ENCODE data around the gene NUBP2.
"Not testable (repeated sequence)": the region's sequence is repeated elsewhere in the genome, so short reads cannot be mapped to it uniquely, and the experiment has no call there.

NUBP2 gene

DNA sequence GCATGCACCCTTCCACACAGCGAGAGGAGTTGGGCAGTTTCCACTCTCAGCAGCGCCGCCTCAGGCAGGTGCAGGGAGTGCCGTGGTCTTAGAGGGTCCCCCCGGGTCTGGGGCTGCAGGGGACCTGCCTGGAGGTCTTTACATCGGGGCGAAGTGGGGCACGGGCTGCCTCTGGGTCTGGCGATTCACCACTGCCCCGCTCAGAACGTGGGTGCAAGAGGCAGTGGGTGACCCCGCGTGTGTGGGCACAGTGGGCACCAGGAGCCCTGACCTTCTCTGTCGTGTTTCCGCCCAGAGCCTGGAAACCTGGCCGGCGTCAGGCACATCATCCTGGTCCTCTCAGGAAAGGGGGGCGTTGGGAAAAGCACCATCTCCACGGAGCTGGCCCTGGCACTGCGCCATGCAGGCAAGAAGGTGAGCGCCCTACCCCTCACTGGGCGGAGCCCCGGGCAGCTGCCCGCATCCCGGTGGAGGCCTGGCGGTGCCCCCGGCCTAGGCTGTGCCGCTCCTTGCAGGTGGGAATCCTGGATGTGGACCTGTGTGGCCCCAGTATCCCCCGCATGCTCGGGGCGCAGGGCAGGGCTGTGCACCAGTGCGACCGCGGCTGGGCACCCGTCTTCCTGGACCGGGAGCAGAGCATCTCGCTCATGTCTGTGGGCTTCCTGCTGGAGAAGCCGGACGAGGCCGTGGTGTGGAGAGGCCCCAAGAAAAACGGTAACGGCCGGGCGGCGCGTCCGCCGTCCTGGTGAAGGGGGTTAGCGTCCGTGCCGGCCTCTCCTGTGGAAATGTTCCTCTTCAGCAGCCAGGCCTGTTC lies 3.7 kb downstream of the NUBP2 start:
- DNase-seq (ENCODE audit: low read depth in 2 of 2): no peak

DNA sequence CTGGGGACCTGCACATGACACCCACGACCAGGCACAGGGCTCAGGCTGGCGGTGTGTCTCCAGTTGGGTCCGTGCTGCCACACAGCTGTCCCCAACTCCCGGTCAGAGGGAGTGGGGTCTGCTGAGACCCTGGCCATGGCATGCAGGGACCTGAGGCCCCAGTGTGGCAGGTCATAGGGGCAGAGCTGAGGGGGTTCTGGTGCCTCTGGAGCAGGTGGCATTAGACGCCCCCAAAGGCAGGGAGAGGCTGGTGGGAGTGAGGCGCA lies 4.2 kb downstream of the NUBP2 start:
- DNase-seq (ENCODE audit: low read depth in 2 of 2): no peak

- DNase-seq (ENCODE audit: low read depth in 2 of 2): no peak
Measured at GRCh38 chr16:1787322-1788094, 4.7 kb downstream of the NUBP2 start.

DNA sequence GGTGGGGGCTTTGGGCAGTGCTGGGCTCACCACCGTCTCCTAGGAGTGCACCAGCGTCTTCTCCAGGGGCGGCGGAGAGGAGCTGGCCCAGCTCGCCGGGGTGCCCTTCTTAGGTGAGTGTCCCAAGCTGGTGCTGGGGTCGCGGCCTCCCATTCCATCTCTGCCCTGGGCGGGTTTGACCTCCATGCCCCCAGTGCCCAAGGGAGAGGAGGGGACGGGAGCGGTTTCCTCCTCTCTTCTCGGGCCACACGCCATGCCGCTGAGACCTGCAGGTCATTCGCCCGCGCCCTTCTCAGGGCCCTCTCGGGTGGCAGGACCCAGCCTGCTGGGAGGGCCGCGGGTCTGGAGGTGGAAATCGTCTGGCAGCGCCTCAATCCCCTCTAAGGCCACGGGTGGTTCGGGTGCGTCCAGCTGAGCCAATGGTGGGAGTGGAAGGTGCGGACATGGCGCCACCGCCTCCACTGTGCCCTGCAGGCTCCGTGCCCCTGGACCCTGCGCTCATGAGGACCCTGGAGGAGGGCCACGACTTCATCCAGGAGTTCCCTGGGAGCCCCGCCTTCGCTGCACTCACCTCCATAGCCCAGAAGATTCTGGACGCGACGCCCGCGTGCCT lies 5.4 kb downstream of the NUBP2 start:
- no peak for DNase-seq (ENCODE audit: low read depth in 2 of 2)

DNA sequence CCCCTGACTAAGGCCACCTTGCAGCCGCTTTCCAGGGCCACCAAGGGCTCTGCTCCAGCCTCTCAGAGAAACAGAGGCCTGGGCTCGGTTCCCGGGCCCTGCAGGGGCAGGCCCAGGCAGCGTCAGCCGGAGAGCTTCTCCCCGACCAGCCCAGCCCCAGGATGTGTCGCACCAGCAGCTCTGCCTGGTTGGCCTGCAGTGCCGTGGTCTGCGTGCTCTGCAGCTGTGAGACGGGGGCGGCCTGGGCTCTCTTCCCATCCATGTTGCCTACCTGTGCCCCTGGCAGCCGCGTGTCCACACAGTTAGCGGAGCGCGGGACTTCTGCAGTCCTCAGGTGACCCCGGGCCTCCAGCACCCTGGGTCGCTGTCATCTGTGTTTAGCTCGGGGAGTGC lies 5.9 kb downstream of the NUBP2 start:
- DNase-seq (ENCODE audit: low read depth in 2 of 2): no peak

- DNase-seq (ENCODE audit: low read depth in 2 of 2): no peak
Measured at GRCh38 chr16:1789643-1790045, 6.9 kb downstream of the NUBP2 start.

GRCh38 chr16:1790261-1790610 lies 7.5 kb downstream of the NUBP2 start:
- DNase-seq (ENCODE audit: low read depth in 2 of 2): no peak

DNA sequence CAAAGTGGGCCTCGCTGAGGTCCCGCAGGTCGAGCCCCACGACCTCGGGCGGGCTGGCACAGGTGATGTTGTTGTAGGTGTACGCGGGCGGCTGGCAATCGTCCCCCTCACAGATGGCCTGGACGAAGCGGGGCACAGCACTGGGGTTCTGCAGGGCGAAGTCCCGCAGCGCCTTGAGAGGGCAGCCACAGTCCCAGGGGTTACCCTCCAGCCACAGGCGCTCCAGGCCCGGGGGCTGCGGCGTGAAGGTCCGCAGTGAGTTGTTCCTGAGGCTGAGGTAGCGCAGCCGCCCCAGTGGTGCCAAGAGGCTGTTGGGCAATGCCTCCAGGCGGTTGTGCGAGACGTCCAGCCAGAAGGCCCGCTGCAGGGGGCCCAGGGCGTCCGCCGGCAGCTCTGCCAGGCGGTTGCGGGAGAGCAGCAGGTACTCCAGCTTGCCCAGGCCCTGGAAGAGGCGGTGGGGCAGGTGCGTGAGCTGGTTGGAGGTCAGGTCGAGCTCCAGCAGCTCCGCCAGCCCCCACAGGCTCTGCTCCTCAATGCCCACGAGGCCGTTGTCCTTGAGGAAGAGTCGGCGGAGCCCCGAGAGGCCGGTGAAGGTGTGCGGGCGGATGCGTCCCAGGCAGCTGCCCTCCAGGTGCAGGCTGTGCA lies 8.0 kb downstream of the NUBP2 start:
- DNase-seq (ENCODE audit: low read depth in 2 of 2): no peak

DNA sequence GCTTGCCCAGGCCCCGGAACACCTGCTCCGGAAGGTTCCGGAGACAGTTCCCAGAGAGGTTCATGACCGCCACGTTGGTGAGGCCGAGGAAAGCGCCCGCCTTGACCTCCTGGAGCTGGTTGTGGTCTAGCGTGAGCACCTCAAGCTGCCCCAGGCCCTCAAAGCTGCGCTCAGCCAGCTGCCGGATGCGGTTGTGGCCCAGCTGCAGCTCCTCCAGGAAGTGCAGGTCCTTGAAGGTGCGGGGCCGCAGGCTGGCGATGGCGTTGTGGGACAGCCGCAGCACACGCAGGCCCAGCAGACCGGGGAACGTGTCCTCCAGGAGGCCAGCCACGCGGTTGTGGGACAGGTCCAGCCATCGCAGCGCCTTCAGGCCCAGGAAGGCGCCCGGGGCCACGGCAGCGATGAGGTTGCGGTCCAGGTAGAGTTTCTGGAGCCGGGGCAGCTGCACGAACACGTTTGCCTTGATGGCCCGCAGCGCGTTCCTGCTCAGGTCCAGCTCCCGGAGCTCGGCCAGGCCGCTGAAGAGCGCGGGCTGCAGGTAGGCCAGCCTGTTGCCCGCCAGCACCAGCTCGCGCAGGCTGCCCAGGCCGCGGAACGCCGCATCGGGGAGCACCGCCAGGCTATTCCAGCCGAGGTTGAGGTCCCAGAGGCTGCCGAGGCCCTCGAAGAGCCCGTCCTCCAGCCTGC lies 8.6 kb downstream of the NUBP2 start:
- no peak for DNase-seq (ENCODE audit: low read depth in 2 of 2)

- no peak for DNase-seq (ENCODE audit: low read depth in 2 of 2)
Measured at GRCh38 chr16:1791943-1792812, 9.4 kb downstream of the NUBP2 start.

GRCh38 chr16:1792836-1793577 lies 10.2 kb downstream of the NUBP2 start:
- DNase-seq (ENCODE audit: low read depth in 2 of 2): no peak

GRCh38 chr16:1793578-1794220 lies 10.9 kb downstream of the NUBP2 start, which contains the start of gene IGFALS:
Gene IGFALS (minus strand): TSS chr16:1793705. CDS start chr16:1793652, 53 bp downstream.
- DNase-seq (ENCODE audit: low read depth in 2 of 2): no peak

DNA sequence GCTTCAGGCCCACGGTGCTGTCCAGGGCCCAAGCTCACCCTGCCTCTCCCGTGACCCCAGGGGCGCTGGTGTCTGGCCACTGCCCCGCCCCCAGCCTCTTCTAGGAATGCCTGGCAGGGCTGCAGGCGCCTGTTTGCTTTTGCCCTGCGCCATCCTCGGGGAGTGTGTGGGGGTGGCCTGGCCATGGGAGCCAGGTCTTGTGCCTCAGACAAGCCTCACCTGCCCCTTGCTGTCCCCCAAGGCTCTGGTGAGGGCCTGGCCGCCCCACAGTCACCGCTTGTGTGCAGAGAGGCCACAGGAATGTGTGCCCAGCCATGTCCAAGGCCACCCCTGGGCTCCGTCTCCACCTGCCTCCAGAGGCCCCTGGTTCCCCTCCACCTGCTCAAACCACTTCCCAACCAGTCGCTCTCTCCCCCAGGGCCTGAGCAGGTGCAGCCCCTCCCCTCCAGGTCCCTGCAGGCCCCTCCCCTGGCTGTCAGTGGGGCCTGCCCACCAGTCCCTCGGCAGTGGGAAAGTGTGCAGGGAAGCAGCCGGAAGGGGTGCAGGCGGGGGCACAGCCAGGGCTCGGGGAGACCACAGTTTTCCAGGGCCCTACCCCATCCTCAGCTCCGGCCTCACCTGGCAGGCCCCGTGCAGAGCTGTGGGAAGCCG lies 11.6 kb downstream of the NUBP2 start:
- no peak for DNase-seq (ENCODE audit: low read depth in 2 of 2)

GRCh38 chr16:1794908-1795666 lies 12.3 kb downstream of the NUBP2 start:
- no peak for DNase-seq (ENCODE audit: low read depth in 2 of 2)

GRCh38 chr16:1799263-1799662 lies 16.5 kb downstream of the NUBP2 start:
- not testable (repeated sequence) for DNase-seq (ENCODE audit: low read depth in 2 of 2)

DNA sequence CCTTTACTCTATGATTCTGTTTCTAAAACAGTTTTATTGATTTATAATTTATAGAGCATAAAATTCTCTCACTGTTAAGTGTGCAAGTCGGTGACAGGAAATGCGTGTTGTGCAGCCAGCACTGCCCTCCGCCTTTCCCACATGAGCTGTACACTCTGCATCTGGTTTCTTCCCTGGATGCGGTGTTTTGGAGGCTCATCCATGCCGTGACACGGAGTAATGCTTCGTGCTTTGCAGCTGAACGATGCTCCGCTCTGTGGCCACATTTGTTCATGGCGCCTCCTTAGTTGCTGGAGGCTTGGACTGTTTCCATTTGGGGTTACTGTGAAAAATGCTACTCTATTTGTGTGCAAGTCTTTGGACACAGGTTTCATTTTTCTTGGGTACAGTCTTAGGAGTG lies 17.9 kb downstream of the NUBP2 start:
- no peak for DNase-seq (ENCODE audit: low read depth in 2 of 2)

DNA sequence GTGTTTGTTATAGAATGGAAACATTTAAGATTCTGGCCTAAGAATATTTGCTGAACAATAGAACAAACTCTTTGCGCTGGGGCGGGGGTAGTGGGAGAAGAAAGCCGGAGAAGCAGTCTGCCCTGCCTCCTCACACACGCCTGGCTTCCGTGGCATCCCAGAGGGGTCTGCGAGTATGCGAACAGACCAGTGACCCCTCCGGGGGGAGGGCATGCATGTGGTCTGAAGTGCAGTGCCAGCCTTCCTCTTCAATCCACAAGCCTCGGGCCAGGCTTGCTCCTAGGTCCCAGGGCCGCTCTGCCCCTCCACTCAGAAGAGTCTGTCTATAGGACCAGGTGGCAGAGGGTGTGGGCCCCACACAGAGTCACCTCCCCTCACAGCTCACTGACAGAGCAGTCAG lies 24.9 kb downstream of the NUBP2 start:
- no peak for DNase-seq (ENCODE audit: low read depth in 2 of 2)

DNA sequence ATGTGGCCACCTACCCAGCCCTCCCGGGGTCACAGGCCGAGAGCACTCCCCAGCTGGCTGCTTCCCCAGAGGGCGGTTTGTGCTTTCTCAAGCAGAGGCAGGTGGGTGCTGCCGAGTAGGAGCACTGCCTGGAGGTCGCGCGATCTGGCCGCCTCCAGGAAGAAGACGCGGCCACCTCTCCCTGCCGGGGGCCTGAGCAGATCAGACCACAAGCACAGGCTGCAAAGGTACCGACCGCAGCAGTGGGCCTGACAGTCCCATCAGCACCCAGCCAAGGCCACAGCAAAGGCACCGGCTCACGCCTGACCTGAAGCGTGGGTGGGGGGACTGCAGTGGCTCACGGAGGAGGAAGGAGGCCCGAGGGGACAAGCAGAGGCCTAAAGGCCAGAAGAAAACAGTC lies 25.9 kb downstream of the NUBP2 start:
- DNase-seq (ENCODE audit: low read depth in 2 of 2): no peak

All from stimulated activated CD4-positive, alpha-beta T cell treated with anti-CD3 and anti-CD28 coated beads, Interleukin-12 subunit alpha, Interleukin-12 subunit beta, amount 100 ng/mL, for 24 hours (primary cell).